Measurements from ENCODE around the gene ZSWIM7.
"Not testable (repeated sequence)": the region's sequence is repeated elsewhere in the genome, so short reads cannot be mapped to it uniquely, and the experiment has no call there.

Gene ZSWIM7

DNA sequence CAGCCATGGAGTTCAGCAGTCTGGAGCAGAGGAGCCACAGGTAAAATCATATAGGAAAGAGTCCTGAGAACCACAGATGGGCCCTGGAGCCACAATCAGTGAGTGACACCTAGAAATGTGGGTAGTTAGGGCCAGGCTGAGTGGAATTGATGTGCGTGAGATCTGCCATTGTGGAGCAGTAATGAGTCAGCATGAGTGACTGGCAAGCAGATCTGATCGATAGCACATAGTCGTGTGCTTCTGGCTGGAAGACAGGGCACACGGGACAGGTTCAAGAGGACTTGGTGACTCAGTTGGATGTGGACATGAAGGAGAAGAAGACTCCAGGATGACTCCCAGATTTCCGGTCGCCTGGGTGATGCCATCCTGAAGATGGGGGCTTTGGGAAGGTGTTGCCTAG, 42.3 kb downstream of the ZSWIM7 start:
- DNase-seq (ENCODE audit: low spot score), result no peak

- no peak for DNase-seq (ENCODE audit: low spot score)
These were observed 43.5 kb downstream of the ZSWIM7 start for GRCh38 chr17:15955793-15956541.

DNA sequence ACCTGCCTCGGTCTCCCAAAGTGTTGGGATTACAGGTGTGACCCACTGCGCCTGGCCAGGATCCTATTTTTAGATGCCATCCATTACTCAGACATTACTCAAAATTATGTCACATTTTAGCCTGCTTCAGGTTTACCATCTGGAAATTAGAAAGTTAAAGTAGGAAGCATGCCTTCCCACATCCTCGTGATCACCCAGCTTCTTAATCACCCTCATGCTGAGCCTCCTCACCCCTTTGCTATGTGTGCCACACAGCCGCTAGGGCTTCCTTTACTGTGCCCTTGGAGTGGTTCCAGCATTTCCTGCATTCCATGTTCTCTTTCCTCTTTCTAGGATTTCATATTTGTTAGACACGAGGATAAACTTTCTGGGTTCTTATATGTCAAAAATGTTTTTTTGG, 45.3 kb downstream of the ZSWIM7 start:
- peak; percentile 25 for DNase-seq (ENCODE audit: low spot score)

- DNase-seq (ENCODE audit: low spot score), result no peak
These were observed 46.4 kb downstream of the ZSWIM7 start for GRCh38 chr17:15952916-15953790.

GRCh38 chr17:15952048-15952532, 47.4 kb downstream of the ZSWIM7 start:
- DNase-seq (ENCODE audit: low spot score), result no peak

GRCh38 chr17:15951368-15952047, 48.0 kb downstream of the ZSWIM7 start:
- no peak for DNase-seq (ENCODE audit: low spot score)

DNA sequence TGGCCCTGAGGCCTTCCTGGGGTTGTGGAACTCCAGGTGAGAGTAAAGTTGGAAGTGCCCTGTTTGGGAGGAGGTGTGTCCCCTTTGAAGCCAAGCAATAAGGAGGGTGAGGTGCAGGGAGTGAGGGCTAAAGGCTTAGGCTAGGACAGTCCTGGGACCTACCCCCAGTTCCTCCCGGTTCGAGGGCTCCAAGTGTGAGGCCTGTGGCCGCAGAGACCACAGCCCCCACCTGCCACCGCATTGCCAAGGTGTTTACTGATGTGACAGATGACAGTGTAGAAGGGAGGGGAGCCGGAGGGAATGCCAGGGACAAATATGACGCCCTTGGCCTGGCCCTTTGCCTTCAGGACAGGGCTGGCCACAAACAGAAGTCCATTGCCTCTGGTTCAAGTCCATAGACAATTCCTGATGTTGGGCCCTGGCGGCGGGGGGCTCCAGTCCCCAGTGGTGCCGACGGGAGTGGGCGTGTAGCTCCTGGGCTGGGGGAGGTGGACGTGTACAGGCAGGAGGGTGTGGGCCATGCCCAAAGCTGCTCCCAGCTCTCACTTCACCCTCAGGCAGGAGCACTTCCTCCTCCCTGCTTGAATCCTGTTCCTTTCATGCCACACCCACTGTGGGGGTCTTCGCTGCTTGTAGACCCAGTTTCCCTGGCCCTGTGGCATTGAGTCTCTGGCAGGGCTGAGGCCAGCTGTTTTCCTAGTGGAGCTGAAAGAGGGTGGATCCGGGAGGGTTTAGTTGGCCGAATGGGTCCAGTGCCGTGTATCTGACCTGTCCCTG, 51.3 kb downstream of the ZSWIM7 start:
- DNase-seq (ENCODE audit: low spot score), result no peak

- DNase-seq (ENCODE audit: low spot score), result no peak
These were observed 52.2 kb downstream of the ZSWIM7 start for GRCh38 chr17:15947271-15947670.

GRCh38 chr17:15946611-15947120, 52.8 kb downstream of the ZSWIM7 start:
- no peak for DNase-seq (ENCODE audit: low spot score)

DNA sequence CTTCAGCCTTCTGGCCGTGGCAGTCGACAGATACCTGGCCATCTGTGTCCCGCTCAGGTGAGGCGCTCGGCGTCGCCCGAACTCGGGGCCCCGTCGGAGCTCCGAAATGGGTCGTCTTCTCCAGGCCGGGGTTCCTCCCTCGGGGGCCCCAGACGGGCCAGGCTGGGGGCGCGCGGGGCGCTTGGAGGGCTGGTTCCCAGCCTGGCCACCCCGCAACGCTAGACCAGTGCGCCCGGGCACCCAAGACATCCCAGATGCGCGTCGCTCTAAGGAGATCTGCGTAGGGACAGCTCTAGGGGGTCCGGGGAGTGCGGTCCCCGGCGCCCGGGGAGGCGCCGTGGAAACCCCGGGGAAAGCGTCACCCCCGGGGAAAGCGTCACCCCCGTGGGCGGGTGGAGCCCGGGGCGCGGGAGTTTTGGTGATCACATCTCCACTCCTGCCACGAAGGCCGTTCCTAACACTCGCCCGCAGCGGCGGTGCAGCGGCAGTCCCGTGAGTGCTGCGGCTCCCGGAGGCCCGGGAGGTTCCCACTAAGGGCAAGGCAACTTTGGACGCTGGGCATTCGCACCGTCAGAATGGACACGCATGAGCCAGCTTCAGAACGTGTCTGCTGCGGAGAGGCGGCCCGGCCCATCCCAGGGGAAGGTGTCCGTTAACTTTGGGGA, 53.8 kb downstream of the ZSWIM7 start:
- no peak for DNase-seq (ENCODE audit: low spot score)

DNA sequence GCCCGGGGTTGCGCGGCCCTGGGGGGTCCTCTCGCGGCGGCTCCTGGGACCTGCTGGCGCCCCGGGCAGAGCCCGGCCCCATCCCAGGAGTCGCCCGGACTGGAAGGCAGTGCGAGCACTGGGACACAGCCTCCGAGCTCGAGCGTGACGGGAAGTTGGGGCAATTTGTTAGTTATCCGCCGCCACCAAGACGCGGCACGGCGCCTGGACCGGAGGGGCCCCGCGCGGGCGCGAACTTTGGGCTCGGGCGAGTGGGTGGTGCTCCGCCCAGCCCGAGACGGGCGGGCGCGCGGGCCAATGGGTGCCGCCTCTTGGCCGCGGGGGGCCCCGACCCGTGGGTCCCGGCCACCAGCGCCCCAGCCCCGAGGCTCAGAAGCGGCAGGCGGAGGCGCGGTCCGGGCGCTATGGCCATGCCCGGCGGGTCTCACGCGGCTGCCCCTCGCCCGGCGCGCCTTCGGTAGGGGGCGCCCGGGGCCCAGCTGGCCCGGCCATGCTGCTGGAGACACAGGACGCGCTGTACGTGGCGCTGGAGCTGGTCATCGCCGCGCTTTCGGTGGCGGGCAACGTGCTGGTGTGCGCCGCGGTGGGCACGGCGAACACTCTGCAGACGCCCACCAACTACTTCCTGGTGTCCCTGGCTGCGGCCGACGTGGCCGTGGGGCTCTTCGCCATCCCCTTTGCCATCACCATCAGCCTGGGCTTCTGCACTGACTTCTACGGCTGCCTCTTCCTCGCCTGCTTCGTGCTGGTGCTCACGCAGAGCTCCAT, 54.6 kb downstream of the ZSWIM7 start, which contains the start of gene ADORA2B:
TSS of gene ADORA2B (plus strand) at position 372 of the 768 bp plus-strand sequence. CDS start at position 491, 119 bp downstream.
- no peak for DNase-seq (ENCODE audit: low spot score)

DNA sequence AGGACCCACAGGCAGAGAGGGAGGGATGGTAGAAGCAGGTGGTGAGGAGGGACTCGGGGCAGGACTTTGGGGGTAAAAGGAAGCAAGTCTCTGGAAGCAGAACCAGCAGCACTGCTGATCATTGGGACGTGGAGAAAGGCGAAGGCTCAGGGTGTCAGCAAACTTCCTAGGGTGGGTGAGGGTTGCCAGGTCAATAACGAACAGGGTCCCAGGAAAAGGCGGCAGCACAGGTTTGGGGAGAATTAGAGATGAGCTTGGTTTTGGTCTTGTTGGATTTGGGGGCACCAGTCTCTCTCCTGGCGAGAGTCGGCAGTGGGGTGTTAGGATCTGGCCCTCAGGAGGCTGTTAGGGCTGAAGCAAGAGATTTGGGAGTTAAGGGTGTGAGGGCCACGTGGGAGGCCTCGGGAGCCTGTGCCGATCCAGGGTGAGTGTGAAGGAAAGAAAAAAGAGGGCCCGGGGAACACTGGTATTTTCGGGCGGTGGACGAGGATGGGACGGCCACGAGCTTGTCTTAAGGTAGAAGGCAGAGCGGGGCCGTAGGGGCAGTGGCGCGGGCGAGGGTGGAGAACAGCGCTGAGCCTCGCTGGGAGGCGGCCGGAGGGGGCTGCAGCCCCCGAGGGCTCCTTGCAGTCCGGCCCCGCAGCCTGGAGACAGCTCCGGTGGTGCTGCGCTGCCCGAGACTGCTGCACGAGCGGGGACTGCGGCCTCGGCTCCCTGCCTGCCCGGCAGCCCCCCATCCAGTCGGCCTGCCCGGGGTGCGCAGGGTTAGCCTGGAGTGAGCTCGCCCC, 55.3 kb downstream of the ZSWIM7 start:
- no peak for DNase-seq (ENCODE audit: low spot score)

- DNase-seq (ENCODE audit: low spot score), result no peak
These were observed 57.2 kb downstream of the ZSWIM7 start for GRCh38 chr17:15942207-15942833.

- no peak for DNase-seq (ENCODE audit: low spot score)
These were observed 57.7 kb downstream of the ZSWIM7 start for GRCh38 chr17:15941781-15942180.

DNA sequence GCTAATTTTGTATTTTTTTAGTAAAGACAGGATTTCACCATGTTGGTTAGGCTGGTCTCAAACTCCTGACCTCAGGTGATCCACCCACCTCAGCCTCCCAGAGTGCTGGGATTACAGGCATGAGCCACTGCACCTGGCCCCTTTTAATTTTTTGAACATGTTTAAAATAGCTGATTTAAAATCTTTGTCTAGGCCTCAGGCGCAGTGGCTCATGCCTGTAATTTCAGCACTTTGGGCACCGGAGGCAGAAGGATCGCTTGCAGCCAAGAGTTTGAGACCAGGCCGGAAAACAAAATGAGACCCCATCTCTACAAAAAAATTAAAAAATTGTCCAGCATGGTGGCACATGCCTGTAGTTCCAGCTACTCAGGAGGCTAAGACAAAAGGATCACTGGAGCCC, 63.0 kb downstream of the ZSWIM7 start:
- not testable (repeated sequence) for DNase-seq (ENCODE audit: low spot score)

DNA sequence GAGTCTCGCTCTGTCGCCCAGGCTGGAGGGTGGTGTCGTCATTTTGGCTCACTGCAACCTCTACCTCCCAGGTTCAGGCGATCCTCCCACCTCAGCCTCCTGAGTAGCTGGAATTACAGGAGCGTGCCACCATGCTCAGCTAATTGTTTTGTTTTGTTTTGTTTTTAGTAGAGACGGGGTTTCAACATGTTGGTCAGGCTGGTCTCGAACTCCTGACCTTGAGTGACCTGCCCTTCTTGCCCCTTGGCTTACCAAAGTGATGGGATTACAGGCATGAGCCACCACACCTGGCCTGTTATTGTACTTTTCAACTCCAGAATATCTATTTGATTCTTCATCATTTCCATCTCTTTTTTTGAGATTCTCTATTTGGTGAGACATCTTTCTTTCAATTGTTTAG, 63.6 kb downstream of the ZSWIM7 start:
- DNase-seq (ENCODE audit: low spot score), result no peak

DNA sequence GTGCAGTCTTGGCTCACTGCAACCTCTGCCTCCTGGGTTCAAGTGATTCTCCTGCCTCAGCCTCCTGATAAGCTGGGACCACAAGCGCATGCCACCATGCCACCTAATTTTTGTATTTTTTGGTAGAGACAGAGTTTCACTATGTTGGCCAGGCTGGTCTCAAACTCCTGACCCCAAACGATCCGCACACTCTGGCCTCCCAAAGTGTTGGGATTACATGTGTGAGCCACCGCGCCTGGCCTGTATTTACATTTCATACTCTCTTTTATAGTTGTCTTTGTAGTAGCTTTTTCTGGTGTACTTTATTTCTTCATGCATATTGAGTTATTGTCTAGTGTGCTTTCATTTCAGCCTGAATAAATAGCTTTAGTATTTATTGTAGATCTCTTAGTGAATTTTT, 64.6 kb downstream of the ZSWIM7 start:
- no peak for DNase-seq (ENCODE audit: low spot score)

- no peak for DNase-seq (ENCODE audit: low spot score)
These were observed 68.1 kb downstream of the ZSWIM7 start for GRCh38 chr17:15931394-15931793.

DNA sequence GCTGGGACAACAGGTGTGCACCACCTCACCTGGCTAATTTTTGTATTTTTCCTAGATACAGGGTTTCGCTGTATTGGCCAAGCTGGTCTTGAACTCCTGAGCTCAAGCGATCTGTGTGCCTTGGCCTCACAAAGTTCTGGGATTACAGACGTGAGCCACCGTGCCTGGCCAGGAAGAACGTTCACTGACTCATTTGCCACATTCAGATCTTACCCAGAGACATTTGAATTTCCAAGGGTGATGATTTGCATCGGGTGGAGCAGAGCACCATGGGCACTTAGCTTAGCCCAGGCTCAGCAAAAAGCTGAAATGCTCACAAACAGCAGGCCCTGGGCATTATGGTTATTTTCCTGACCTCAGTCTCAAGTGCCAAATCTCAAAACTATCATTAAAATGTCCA, 69.1 kb downstream of the ZSWIM7 start:
- DNase-seq (ENCODE audit: low spot score), result no peak

Data from COLO829 (cell line).